Measurements from ENCODE around the gene MRPL37.

MRPL37 gene

DNA sequence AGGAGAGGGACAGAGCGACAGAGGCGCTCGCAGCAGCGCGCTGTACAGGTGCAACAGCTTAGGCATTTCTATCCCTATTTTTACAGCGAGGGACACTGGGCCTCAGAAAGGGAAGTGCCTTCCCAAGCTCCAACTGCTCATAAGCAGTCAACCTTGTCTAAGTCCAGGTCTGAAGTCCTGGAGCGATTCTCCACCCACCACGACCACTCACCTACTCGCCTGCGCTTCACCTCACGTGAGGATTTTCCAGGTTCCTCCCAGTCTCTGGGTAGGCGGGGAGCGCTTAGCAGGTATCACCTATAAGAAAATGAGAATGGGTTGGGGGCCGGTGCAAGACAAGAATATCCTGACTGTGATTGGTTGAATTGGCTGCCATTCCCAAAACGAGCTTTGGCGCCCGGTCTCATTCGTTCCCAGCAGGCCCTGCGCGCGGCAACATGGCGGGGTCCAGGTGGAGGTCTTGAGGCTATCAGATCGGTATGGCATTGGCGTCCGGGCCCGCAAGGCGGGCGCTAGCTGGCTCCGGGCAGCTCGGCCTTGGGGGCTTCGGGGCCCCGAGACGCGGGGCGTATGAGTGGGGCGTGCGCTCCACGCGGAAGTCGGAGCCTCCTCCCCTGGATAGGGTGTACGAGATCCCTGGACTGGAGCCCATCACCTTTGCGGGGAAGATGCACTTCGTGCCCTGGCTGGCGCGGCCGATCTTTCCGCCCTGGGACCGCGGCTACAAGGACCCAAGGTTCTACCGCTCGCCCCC is at the start of gene MRPL37, which contains the start of gene CYB5RL:
TSS of gene MRPL37 (plus strand) at position 403 of the 754 bp plus-strand sequence. CDS start at position 480, 77 bp downstream.
TSS of gene CYB5RL (minus strand) at position 266 of the 754 bp plus-strand sequence. CDS start 4,414 bp downstream, outside the sequence.
- Histone ChIP-seq H3K27ac (ENCODE audit: low read depth, low read length, poor library complexity, severe bottlenecking) (peak within 1 kb of the TSS; percentile 23), H2AFZ (ENCODE audit: low read length) (0 out of 2 replicates have a peak within 1 kb of the TSS, but pooled peaks have one; percentile 13), H3K36me3 (ENCODE audit: insufficient read depth, low read length) (peaks cover 25% of the 10 kb centered on the region; the same call in 1 of the 2 replicates)

DNA sequence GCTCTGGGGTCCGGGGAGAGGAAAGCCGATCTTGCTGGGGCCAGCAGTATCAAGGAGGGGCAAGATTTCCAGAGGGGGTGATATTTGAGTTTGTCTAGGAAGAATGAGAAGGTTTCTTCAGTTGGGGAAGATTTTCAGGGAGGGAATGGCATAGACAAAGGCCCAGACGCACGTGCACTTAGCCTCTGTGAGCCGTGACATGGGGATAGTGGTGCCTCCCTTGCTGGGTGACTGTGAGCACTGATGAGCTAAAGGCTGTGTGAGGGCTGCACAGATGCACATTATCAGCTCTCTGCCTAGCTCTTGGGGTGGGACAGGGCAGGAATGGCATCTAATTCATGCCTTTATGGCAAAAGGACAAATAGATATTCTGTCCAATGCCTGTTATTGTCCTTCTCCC is 49.0 kb upstream of the MRPL37 start:
- Histone ChIP-seq H2AFZ (ENCODE audit: low read length) (no peak overlapping the region), H3K9ac (ENCODE audit: low read length) (no peak overlapping the region), H3F3A (ENCODE audit: insufficient read depth, low read length) (no peaks in the 10 kb centered on the region), H3K4me2 (ENCODE audit: low read length) (no peak overlapping the region), H3K4me3 (ENCODE audit: low read depth, low read length, poor library complexity, severe bottlenecking) (no peak overlapping the region), H3K9me3 (ENCODE audit: low read length) (no peaks in the 10 kb centered on the region), H4K20me1 (ENCODE audit: insufficient read depth, low read length) (no peaks in the 10 kb centered on the region), H3K4me1 (ENCODE audit: insufficient read depth, low read length, severe bottlenecking) (no peaks in the 10 kb centered on the region), H3K27me3 (ENCODE audit: insufficient read depth, low read length) (no peaks in the 10 kb centered on the region; the same call in 1 of the 2 replicates), H3K9me2 (ENCODE audit: low read depth, low read length) (no peaks in the 10 kb centered on the region), H3K27ac (ENCODE audit: low read depth, low read length, poor library complexity, severe bottlenecking) (no peak overlapping the region), H3K36me3 (ENCODE audit: insufficient read depth, low read length) (no peaks in the 10 kb centered on the region), H3K79me2 (ENCODE audit: insufficient read depth, low read length) (no peaks in the 10 kb centered on the region)
- TF ChIP-seq EZH2 (IDR thresholded peaks at IDR 0.05; ENCODE audit: borderline replicate concordance, low read length) = no peak
- TF ChIP-seq, protein P1, sequence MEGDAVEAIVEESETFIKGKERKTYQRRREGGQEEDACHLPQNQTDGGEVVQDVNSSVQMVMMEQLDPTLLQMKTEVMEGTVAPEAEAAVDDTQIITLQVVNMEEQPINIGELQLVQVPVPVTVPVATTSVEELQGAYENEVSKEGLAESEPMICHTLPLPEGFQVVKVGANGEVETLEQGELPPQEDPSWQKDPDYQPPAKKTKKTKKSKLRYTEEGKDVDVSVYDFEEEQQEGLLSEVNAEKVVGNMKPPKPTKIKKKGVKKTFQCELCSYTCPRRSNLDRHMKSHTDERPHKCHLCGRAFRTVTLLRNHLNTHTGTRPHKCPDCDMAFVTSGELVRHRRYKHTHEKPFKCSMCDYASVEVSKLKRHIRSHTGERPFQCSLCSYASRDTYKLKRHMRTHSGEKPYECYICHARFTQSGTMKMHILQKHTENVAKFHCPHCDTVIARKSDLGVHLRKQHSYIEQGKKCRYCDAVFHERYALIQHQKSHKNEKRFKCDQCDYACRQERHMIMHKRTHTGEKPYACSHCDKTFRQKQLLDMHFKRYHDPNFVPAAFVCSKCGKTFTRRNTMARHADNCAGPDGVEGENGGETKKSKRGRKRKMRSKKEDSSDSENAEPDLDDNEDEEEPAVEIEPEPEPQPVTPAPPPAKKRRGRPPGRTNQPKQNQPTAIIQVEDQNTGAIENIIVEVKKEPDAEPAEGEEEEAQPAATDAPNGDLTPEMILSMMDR (IDR thresholded peaks at IDR 0.05; ENCODE audit: low read length) = no peak

More for the DNA sequence above, at the start of gene MRPL37, which contains the start of gene CYB5RL:
- H3K4me2 ChIP-seq (ENCODE audit: low read length) = peak within 1 kb of the TSS; percentile 98
- TF ChIP-seq, protein P1 (IDR thresholded peaks at IDR 0.05; ENCODE audit: low read length) = no peak
- TF ChIP-seq EZH2 (IDR thresholded peaks at IDR 0.05; ENCODE audit: borderline replicate concordance, low read length) = no peak
- no peaks in the 10 kb centered on the region for H3K9me2 ChIP-seq (ENCODE audit: low read depth, low read length)
- H3F3A ChIP-seq (ENCODE audit: insufficient read depth, low read length) = no peaks in the 10 kb centered on the region
- no peaks in the 10 kb centered on the region for H4K20me1 ChIP-seq (ENCODE audit: insufficient read depth, low read length)
- peak within 1 kb of the TSS; percentile 87 for H3K9ac ChIP-seq (ENCODE audit: low read length)
- H3K79me2 ChIP-seq (ENCODE audit: insufficient read depth, low read length) = peaks cover 29% of the 10 kb centered on the region
- no peaks in the 10 kb centered on the region for H3K9me3 ChIP-seq (ENCODE audit: low read length)
- H3K4me3 ChIP-seq (ENCODE audit: low read depth, low read length, poor library complexity, severe bottlenecking) = peak within 1 kb of the TSS; percentile 78
- H3K27me3 ChIP-seq (ENCODE audit: insufficient read depth, low read length) = no peaks in the 10 kb centered on the region
- peaks cover 32% of the 10 kb centered on the region for H3K4me1 ChIP-seq (ENCODE audit: insufficient read depth, low read length, severe bottlenecking)

DNA sequence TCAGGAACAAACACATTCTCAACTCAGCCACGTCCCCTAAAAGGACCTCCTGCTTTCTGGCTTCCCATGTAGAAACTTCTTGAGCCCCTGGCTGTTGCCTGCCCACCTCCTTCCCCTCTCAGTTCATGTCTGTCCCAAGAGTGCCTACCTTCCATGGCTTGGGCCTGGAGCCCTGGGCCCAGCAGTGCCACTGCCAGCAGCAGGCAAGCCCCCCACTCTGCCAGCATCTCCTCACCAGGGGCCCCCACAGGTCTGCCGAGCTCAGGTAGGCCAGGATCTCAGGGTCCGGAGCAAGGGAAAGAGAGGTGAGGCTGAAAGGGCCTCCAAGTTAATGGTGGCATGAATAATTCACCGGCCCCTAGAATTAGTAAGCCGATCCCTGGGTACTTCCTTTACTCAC is 47.3 kb upstream of the MRPL37 start, which contains the start of gene CDCP2:
TSS of gene CDCP2 (minus strand) at position 305 of the 400 bp plus-strand sequence. CDS start at position 227, 78 bp downstream.
- H3K9me3 ChIP-seq (ENCODE audit: low read length) = no peaks in the 10 kb centered on the region
- TF ChIP-seq, protein P1 (IDR thresholded peaks at IDR 0.05; ENCODE audit: low read length) = no peak
- TF ChIP-seq EZH2 (IDR thresholded peaks at IDR 0.05; ENCODE audit: borderline replicate concordance, low read length) = no peak
- no peak within 1 kb of the TSS for H3K9ac ChIP-seq (ENCODE audit: low read length)
- no peak within 1 kb of the TSS for H3K27ac ChIP-seq (ENCODE audit: low read depth, low read length, poor library complexity, severe bottlenecking)
- H3K9me2 ChIP-seq (ENCODE audit: low read depth, low read length) = no peaks in the 10 kb centered on the region
- no peak within 1 kb of the TSS for H3K4me3 ChIP-seq (ENCODE audit: low read depth, low read length, poor library complexity, severe bottlenecking)
- no peak within 1 kb of the TSS for H2AFZ ChIP-seq (ENCODE audit: low read length)
- H3F3A ChIP-seq (ENCODE audit: insufficient read depth, low read length) = no peaks in the 10 kb centered on the region
- H3K79me2 ChIP-seq (ENCODE audit: insufficient read depth, low read length) = no peaks in the 10 kb centered on the region
- H3K4me1 ChIP-seq (ENCODE audit: insufficient read depth, low read length, severe bottlenecking) = no peaks in the 10 kb centered on the region
- H3K36me3 ChIP-seq (ENCODE audit: insufficient read depth, low read length) = no peaks in the 10 kb centered on the region
- H3K4me2 ChIP-seq (ENCODE audit: low read length) = no peak within 1 kb of the TSS
- H4K20me1 ChIP-seq (ENCODE audit: insufficient read depth, low read length) = no peaks in the 10 kb centered on the region
- H3K27me3 ChIP-seq (ENCODE audit: insufficient read depth, low read length) = no peaks in the 10 kb centered on the region; the same call in 1 of the 2 replicates
